CD4-positive, alpha-beta T cell treated with Interleukin-21 for 1 hour (primary cell): Measurements from ENCODE around the gene UBQLNL.

ENCODE experiments used
- DNase-seq: peaks from one replicate; pipeline ENCODE4 v3.0.0-alpha.2; 2020

The UBQLNL gene

DNA sequence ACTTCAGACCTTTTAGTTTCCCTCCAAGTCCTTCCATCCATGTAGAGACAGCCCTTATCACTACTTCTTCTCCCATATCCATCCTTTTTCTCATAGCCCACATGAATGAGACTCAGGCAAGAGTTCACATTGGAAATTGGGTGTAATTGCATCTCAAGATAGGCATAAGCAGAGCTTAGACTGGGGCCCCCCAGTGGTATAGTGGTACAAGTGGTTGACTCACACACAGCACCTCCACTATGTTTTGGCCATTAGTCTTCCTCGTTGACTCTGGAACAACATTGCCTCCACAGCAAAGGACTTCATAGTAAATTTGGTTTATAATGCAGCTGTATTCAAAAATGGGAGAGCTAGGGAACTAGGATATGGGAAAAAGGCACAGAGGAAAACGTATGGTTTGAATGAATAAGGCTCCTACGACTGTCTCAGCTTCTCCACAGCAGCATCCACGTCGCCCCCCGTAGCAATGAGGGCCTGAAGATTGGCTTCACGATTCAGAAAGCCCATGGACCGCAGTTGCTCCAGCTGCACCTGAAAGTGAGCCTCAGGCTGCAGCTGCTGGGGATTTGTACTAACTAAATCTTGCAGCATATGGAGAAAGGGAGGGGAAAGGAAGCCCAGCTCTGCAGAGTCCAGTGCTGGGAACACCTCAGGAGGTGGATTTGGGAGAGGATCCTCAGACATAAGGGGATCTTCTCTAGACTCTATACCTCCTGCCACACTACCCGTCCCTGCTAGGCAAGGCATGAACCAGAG is 9.1 kb downstream of the UBQLNL start:
- DNase-seq, result no peak

- no peak for DNase-seq
Observed at GRCh38 chr11:5505363-5506048, 11.0 kb downstream of the UBQLNL start.

DNA sequence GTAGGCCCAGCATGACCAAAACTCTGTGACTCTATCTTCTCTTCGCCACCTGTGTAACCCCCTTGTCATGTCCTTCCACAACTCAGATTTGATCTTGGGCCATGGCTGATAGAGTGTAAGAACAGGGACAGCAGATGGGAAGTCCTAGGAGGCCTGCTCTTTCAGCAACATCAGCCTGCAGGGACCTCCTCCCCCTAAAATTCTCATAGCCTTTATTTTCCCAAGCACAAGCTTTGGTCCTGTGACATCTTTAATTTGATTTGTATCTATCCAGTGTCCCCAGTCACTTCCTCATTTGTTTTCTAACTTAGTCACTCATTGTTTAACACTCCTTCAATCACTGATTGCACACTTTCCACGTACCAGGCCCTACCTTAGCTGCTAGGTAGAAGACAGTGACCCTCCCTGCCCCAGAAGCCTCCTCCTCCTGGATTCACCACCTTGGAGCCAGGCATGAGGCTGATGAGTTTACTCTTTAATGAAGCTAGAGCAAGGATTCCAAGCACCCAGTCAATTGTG is 12.0 kb downstream of the UBQLNL start:
- no peak for DNase-seq

- no peak for DNase-seq
Observed at GRCh38 chr11:5500393-5500801, 16.1 kb downstream of the UBQLNL start.

DNA sequence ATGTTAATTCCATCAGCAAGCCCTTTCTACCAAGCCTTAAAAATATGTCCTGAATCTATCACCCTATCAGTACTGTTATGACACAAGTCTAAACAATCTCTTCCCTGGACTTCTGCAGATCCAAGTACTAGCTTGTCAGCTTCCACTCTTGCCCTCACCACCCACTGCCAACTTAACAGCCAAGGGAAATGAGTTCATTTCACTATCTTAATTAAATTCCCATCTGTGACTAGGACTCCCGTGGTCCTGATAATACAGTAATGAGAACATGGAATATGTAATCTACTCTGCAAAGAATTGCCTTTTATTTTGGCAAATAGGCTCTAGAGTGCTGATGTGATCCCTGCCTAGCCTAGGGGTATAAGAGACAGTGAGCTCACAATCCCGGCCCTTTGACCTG is 16.8 kb downstream of the UBQLNL start:
- DNase-seq, result no peak

GRCh38 chr11:5489576-5490357 is 26.7 kb downstream of the UBQLNL start:
- DNase-seq, result no peak

GRCh38 chr11:5488798-5489399 is 27.6 kb downstream of the UBQLNL start:
- no peak for DNase-seq

DNA sequence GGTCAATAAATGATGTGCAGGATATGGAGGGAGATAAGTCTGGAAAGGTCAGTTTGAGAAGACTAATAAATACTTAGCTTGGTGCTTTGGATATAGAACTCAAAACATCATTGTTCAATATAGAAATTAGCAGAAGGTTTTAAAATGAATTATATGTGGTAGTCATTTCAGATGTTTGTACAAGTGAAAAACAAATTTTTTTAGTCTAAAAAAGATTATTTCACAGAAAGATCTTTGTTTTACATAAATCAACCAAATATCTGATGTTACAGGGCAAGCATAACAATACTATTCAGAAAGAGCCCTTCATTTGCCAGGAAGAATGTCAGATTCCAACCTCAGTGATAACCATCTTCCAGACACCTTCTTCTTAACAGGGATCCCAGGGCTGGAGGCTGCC is 28.1 kb downstream of the UBQLNL start, which contains the start of gene OR52D1:
Gene OR52D1 (plus strand): TSS at position 301 of the 400 bp plus-strand sequence. CDS start 22 bp downstream, at position 323.
- no peak for DNase-seq

GRCh38 chr11:5486421-5486820 is 30.1 kb downstream of the UBQLNL start:
- DNase-seq, result no peak

GRCh38 chr11:5486003-5486402 is 30.5 kb downstream of the UBQLNL start:
- DNase-seq, result no peak

DNA sequence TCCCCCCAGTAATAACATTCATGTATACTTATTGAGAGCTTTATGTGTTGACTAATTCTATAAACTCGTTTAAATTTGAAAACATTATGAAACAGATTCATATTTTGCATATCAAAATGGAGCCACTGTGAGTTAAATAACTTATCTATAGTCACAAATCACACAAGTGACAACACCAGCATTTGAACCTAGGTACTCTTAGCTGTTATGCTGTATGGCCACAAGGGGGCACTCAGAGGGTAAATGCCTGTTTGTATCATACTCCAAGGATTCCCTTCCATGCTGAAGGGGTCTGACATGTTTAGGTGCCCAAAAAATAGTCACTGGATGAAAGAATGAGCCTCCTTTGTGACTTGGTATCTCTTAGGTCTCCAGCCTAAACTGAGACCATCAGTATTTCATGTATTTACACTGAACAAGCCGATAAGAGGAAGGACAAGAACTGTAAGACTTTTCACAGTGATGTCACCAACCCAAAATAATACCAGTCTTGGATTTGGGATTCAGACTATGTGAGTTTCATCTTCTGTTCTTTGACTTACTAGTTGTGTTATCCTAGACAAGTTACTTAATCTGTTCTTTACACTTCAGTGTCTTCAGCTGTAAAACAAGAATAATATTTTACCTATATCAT is 40.2 kb downstream of the UBQLNL start:
- peak; percentile 47 for DNase-seq

GRCh38 chr11:5473921-5474320 is 42.6 kb downstream of the UBQLNL start:
- no peak for DNase-seq

DNA sequence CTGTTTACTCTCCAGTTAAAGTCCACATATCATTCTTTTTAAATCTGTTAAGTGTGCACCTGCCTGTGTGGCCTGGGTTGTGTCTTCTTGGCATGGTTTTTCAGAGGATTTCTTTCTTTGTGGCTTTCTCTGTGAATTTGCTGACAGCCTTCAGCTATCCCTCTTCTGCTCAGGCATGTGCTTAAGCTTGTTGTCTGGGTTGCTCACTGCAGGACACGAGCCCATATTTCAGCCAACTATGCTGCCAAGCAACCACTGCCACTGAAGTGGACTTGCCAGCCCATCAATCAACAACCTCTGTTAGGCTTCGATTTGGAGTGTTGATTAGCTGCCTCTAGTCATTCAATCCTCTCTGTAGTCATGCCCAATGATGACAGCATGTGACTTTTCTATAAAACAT is 49.0 kb downstream of the UBQLNL start:
- DNase-seq, result no peak
